ENCODE data around the gene LRMDA.

Gene LRMDA

GRCh38 chr10:75870039-75870645, 438.7 kb downstream of the LRMDA start:
- no peak overlapping the region for H3K27ac ChIP-seq (ENCODE audit: low read depth, low read length)
- H3K27me3 ChIP-seq (ENCODE audit: insufficient read depth, low read length): peaks cover 3% of the 10 kb centered on the region; the same call in 1 of the 2 replicates
- H3K9me3 ChIP-seq (ENCODE audit: insufficient read depth, low read depth, low read length): no peaks in the 10 kb centered on the region
- H3K4me1 ChIP-seq (ENCODE audit: insufficient read depth, low read length): no peaks in the 10 kb centered on the region
- H3K9ac ChIP-seq (ENCODE audit: low read depth, low read length): no peak overlapping the region
- WGBS: 97% methylated on average over 4 of the region's 4 CpGs
- no peaks in the 10 kb centered on the region for H3K36me3 ChIP-seq (ENCODE audit: insufficient read depth, low read length)
- H3K4me3 ChIP-seq (ENCODE audit: low read length): no peak overlapping the region

GRCh38 chr10:75875740-75876139, 444.3 kb downstream of the LRMDA start:
- Histone ChIP-seq H3K27me3 (ENCODE audit: insufficient read depth, low read length) (no peaks in the 10 kb centered on the region), H3K4me3 (ENCODE audit: low read length) (no peak overlapping the region), H3K27ac (ENCODE audit: low read depth, low read length) (no peak overlapping the region), H3K36me3 (ENCODE audit: insufficient read depth, low read length) (no peaks in the 10 kb centered on the region), H3K4me1 (ENCODE audit: insufficient read depth, low read length) (peaks cover 3% of the 10 kb centered on the region; the same call in 1 of the 2 replicates), H3K9ac (ENCODE audit: low read depth, low read length) (no peak overlapping the region), H3K9me3 (ENCODE audit: insufficient read depth, low read depth, low read length) (no peaks in the 10 kb centered on the region)
- WGBS: 94% methylated on average over 2 of the region's 2 CpGs

- Histone ChIP-seq H3K36me3 (ENCODE audit: insufficient read depth, low read length) (no peaks in the 10 kb centered on the region), H3K4me3 (ENCODE audit: low read length) (no peak overlapping the region), H3K9me3 (ENCODE audit: insufficient read depth, low read depth, low read length) (no peaks in the 10 kb centered on the region), H3K27me3 (ENCODE audit: insufficient read depth, low read length) (no peaks in the 10 kb centered on the region), H3K4me1 (ENCODE audit: insufficient read depth, low read length) (peaks cover 3% of the 10 kb centered on the region; the same call in 1 of the 2 replicates), H3K9ac (ENCODE audit: low read depth, low read length) (no peak overlapping the region), H3K27ac (ENCODE audit: low read depth, low read length) (no peak overlapping the region)
- 39% methylated on average over 3 of the region's 3 CpGs for WGBS
Observed at GRCh38 chr10:75876710-75877109, 445.3 kb downstream of the LRMDA start.

DNA sequence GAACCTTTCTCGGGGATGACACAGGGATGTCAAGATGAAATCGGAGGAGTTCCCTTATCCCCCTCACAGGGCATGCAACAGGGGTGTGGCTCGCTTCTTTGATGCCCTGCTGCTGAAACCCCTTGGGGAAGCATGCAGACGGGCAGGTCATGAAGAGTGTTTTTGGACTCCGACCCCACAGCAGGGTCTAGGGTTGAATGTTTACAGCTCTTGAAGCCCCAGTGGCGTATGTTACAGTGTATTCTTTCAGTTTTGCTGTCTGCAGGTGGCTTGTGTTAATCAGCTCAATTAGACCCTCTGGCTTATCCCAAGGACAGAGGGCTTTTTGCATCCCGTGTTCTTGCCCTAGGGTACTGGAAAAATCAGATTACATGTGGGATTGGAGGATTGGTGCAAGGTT, 446.5 kb downstream of the LRMDA start:
- Histone ChIP-seq H3K4me1 (ENCODE audit: insufficient read depth, low read length) (peaks cover 3% of the 10 kb centered on the region; the same call in 1 of the 2 replicates), H3K36me3 (ENCODE audit: insufficient read depth, low read length) (no peaks in the 10 kb centered on the region), H3K27me3 (ENCODE audit: insufficient read depth, low read length) (no peaks in the 10 kb centered on the region), H3K4me3 (ENCODE audit: low read length) (no peak overlapping the region), H3K9me3 (ENCODE audit: insufficient read depth, low read depth, low read length) (no peaks in the 10 kb centered on the region), H3K9ac (ENCODE audit: low read depth, low read length) (no peak overlapping the region), H3K27ac (ENCODE audit: low read depth, low read length) (no peak overlapping the region)
- WGBS: 87% methylated on average over 7 of the region's 7 CpGs

- Histone ChIP-seq H3K4me1 (ENCODE audit: insufficient read depth, low read length) (peaks cover 3% of the 10 kb centered on the region; the same call in 1 of the 2 replicates), H3K9me3 (ENCODE audit: insufficient read depth, low read depth, low read length) (no peaks in the 10 kb centered on the region), H3K4me3 (ENCODE audit: low read length) (no peak overlapping the region), H3K36me3 (ENCODE audit: insufficient read depth, low read length) (no peaks in the 10 kb centered on the region), H3K27me3 (ENCODE audit: insufficient read depth, low read length) (no peaks in the 10 kb centered on the region), H3K27ac (ENCODE audit: low read depth, low read length) (no peak overlapping the region), H3K9ac (ENCODE audit: low read depth, low read length) (no peak overlapping the region)
- WGBS: 93% methylated on average over 2 of the region's 2 CpGs
Observed at GRCh38 chr10:75878586-75878985, 447.2 kb downstream of the LRMDA start.

- Histone ChIP-seq H3K36me3 (ENCODE audit: insufficient read depth, low read length) (no peaks in the 10 kb centered on the region), H3K4me3 (ENCODE audit: low read length) (no peak overlapping the region), H3K4me1 (ENCODE audit: insufficient read depth, low read length) (peaks cover 3% of the 10 kb centered on the region; the same call in 1 of the 2 replicates), H3K27ac (ENCODE audit: low read depth, low read length) (no peak overlapping the region), H3K27me3 (ENCODE audit: insufficient read depth, low read length) (no peaks in the 10 kb centered on the region), H3K9ac (ENCODE audit: low read depth, low read length) (no peak overlapping the region), H3K9me3 (ENCODE audit: insufficient read depth, low read depth, low read length) (no peaks in the 10 kb centered on the region)
- 69% methylated on average over 4 of the region's 4 CpGs for WGBS
Observed at GRCh38 chr10:75880031-75880775, 448.8 kb downstream of the LRMDA start.

DNA sequence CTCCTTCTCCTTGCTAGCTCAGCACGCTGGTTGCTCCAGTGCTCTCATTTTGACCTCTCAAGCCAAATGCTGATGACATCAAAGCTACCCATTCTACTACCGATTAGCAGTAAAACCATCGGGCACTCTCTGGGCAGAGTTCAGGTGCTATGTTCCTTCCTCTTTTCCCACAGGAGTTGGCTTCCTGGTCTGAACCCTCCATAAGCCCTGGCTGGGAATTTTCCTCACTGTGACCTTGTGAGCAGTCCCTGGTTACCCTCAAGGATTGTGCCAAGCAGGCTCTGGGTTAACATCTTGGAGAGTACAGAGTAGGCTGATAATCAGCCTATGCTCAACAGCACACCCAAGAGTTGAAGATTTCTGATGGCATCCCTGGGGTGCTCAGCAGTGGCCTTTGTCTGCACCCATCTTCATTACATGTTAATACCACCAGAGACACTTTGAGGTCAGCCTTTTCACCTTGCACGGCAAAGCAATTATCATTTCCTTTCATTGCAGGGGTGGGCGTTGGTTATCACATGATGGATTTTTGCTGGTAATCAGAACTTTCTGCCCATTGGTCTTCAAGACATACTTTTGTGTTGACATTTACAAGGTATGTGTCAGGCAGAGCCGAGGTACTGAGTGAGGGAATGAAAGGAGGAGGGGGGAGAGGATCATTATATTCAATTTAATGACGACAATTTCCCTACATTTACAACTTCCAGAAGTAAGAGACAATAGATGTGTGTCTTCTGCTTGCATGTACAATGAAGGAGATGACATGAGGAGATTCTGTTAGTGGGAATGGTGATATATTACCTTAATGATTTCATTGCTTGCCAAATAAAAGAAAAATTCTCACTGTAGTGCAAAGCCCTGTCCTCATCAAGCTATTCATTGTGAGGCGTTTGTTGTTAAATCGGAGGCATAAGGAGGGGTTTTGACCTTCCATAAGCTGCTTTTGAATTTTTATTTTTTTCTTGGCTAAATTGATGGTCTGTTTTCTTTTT, 452.0 kb downstream of the LRMDA start:
- H3K4me3 ChIP-seq (ENCODE audit: low read length): no peak overlapping the region
- no peaks in the 10 kb centered on the region for H3K27me3 ChIP-seq (ENCODE audit: insufficient read depth, low read length)
- WGBS: 90% methylated on average over 8 of the region's 9 CpGs
- no peaks in the 10 kb centered on the region for H3K4me1 ChIP-seq (ENCODE audit: insufficient read depth, low read length)
- no peaks in the 10 kb centered on the region for H3K9me3 ChIP-seq (ENCODE audit: insufficient read depth, low read depth, low read length)
- H3K36me3 ChIP-seq (ENCODE audit: insufficient read depth, low read length): no peaks in the 10 kb centered on the region
- no peak overlapping the region for H3K27ac ChIP-seq (ENCODE audit: low read depth, low read length)
- H3K9ac ChIP-seq (ENCODE audit: low read depth, low read length): no peak overlapping the region

GRCh38 chr10:75884808-75885207, 453.4 kb downstream of the LRMDA start:
- Histone ChIP-seq H3K4me1 (ENCODE audit: insufficient read depth, low read length) (no peaks in the 10 kb centered on the region), H3K36me3 (ENCODE audit: insufficient read depth, low read length) (no peaks in the 10 kb centered on the region), H3K4me3 (ENCODE audit: low read length) (no peak overlapping the region), H3K9me3 (ENCODE audit: insufficient read depth, low read depth, low read length) (no peaks in the 10 kb centered on the region), H3K27ac (ENCODE audit: low read depth, low read length) (no peak overlapping the region), H3K27me3 (ENCODE audit: insufficient read depth, low read length) (no peaks in the 10 kb centered on the region), H3K9ac (ENCODE audit: low read depth, low read length) (no peak overlapping the region)
- WGBS: 94% methylated on average over 5 of the region's 5 CpGs

- Histone ChIP-seq H3K9ac (ENCODE audit: low read depth, low read length) (no peak overlapping the region), H3K36me3 (ENCODE audit: insufficient read depth, low read length) (no peaks in the 10 kb centered on the region), H3K27me3 (ENCODE audit: insufficient read depth, low read length) (no peaks in the 10 kb centered on the region), H3K4me3 (ENCODE audit: low read length) (no peak overlapping the region), H3K9me3 (ENCODE audit: insufficient read depth, low read depth, low read length) (no peaks in the 10 kb centered on the region), H3K27ac (ENCODE audit: low read depth, low read length) (no peak overlapping the region), H3K4me1 (ENCODE audit: insufficient read depth, low read length) (no peaks in the 10 kb centered on the region)
- WGBS: 97% methylated on average over 2 of the region's 2 CpGs
Observed at GRCh38 chr10:75887369-75887768, 455.9 kb downstream of the LRMDA start.

- no peaks in the 10 kb centered on the region for H3K9me3 ChIP-seq (ENCODE audit: insufficient read depth, low read depth, low read length)
- no peak overlapping the region for H3K27ac ChIP-seq (ENCODE audit: low read depth, low read length)
- H3K4me3 ChIP-seq (ENCODE audit: low read length): no peak overlapping the region
- no peak overlapping the region for H3K9ac ChIP-seq (ENCODE audit: low read depth, low read length)
- WGBS: 92% methylated on average over 10 of the region's 11 CpGs
- H3K27me3 ChIP-seq (ENCODE audit: insufficient read depth, low read length): no peaks in the 10 kb centered on the region
- no peaks in the 10 kb centered on the region for H3K36me3 ChIP-seq (ENCODE audit: insufficient read depth, low read length)
- no peaks in the 10 kb centered on the region for H3K4me1 ChIP-seq (ENCODE audit: insufficient read depth, low read length)
Observed at GRCh38 chr10:75887992-75888680, 456.7 kb downstream of the LRMDA start.
